Measurements from ENCODE around the gene COL18A1.

COL18A1 gene

DNA sequence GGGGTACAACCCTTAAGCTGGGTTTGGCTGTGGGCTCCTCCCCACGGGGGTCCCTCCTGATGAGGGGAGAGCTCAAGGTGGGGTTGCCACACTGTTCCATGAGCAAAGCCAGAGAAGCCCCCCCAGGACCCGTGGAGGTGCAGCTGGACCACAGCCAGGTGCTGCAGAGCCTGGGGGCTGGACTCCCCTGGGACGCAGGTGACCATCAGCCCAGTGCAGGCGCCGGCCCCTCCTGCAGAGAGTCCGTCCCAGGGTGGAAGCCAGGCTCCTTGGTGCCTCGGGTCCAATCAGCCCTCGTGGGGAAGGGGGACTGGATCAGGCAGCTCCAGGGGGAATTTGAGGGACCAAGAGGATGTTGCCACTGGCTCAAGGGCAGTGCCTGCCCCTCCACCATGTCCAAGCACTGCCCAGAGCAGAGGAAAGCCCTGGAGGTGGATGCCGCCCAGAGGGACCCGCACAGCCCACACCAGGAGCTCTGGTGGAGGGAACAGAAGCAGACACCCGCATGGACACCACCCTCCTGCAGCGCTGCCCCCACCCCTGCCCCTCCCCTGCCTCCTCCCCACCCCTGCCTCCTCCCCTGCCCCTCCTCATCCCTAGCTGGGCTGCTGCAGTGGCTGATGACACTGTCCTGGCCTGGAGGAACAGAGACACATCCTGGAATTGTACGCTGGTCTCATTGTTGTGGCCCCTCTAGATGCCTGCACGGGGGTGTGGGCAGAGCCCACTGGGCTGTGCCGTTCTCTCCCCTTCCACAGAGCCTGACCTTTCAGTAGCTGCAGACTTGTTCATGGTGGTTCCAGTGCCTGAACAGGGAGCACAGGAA is 30.8 kb upstream of the COL18A1 start:
- TF ChIP-seq GATA1 (IDR thresholded peaks at IDR 0.05; ENCODE audit: low read depth, low read length), result no peak
- no peak for TF ChIP-seq POLR2A (IDR thresholded peaks at IDR 0.05; ENCODE audit: low read length)
- DNase-seq, result no peak

DNA sequence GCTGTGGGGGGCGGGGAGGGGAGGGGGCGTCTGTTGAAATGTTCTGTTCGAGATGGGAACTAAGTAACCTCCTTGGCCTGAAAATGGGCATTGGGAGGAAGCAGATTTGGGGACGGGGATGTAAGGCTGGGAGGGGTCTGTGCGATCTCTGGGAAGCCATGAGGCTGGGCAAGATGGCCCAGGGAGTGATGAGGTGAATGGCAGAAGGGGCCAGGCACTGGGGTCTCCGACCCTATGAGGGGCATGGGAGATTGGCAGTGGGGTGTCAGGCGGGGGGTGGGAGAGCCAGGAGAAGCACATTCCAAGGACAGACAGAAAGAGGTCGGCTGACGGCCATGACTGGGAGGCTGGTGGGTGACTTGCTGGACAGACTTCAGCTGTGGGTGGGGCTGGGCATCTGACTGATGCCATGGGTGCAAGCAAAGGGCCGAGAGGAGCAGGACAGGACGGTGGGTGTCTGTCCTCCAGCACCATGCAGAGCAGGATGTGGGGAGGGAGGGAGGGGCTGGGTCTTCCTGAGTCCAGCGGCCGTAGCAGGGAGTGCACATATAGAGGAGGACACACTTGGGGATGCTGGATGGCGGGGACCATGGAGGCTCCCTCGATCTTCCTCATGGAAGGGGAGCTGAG is 30.0 kb upstream of the COL18A1 start:
- TF ChIP-seq POLR2A (IDR thresholded peaks at IDR 0.05; ENCODE audit: low read length), result no peak
- no peak for TF ChIP-seq GATA1 (IDR thresholded peaks at IDR 0.05; ENCODE audit: low read depth, low read length)
- no peak for DNase-seq

DNA sequence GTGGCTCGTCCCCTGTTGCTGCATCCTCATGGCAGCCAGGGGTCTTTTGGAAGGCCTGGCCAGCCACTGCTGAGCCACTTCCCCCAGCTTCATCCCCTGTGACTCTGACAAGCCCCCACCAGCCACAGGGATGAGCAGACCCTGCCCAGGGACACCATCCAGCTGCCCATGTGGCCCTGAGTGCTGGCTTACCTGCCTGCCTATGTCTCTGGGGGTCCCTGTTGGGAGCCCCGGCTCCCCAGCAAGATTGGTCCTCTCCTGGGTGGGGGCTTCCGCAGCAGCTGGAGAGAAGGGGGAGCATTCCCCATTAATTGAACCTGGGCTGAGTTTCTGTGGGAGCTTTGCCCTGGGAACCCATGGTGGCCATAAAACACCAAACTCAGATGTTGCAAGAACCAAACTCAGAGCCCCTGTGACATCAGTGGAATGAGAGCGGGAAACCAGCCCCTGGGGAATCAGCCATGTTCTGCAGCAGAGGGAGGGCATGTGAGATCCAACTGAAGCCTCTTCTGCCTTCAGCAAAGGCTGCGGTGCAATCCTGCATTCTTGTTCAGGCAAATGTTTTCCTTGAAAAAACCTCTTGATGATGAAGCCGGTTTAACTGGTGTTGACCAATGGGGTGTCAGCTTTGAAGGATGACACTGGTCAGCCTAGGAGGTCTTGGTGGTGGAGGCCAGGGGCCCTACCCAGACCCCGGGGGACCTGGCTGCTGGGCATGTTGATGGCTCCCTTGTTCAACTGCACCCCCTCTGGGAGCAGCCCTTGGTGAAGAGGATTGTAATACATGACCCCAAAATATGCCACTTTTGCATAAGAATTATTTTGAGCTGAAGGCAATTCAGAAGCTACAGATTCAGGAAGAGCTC is 28.3 kb upstream of the COL18A1 start:
- no peak for DNase-seq
- TF ChIP-seq POLR2A (IDR thresholded peaks at IDR 0.05; ENCODE audit: low read length), result no peak
- TF ChIP-seq GATA1 (IDR thresholded peaks at IDR 0.05; ENCODE audit: low read depth, low read length), result no peak

DNA sequence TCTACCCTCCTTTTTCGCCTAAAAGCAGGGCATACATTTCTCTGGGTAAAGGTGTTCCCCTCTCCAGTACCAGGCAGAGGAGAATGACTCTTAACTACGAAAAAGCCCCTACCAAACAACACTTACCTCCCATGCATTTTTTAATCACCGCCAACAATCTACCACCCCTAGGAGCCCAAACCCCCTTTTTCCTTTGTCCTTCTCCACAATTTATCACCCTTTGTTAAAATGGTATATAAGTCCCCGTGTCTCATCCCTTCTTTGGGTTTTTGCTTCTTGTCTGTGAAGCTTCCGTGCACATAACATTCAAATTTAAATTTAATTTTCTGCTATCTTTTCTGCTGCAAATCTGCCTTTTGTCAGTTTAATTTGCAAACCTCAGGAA is 27.6 kb upstream of the COL18A1 start:
- DNase-seq, result no peak
- TF ChIP-seq POLR2A (IDR thresholded peaks at IDR 0.05; ENCODE audit: low read length) (no peak), GATA1 (IDR thresholded peaks at IDR 0.05; ENCODE audit: low read depth, low read length) (no peak)

DNA sequence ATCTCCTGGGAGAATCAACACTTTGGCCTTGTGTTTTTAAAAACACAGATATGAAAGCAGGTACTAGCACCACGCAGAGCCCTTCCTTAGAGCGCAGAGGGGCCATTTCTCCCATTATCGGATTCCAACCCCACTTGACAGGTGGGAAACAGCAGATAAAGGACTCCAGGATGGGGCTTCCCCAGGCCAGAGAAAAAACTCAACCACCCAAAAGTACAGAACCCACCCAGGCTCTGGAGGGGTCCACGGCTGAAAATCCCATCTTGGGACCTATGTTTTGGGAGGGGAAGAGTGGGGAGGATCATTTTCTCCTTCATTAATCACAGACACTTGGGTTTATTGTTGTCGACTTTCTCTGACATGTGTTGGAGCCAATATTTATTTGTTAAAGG is 27.1 kb upstream of the COL18A1 start:
- TF ChIP-seq GATA1 (IDR thresholded peaks at IDR 0.05; ENCODE audit: low read depth, low read length), result no peak
- no peak for TF ChIP-seq POLR2A (IDR thresholded peaks at IDR 0.05; ENCODE audit: low read length)
- no peak for DNase-seq

DNA sequence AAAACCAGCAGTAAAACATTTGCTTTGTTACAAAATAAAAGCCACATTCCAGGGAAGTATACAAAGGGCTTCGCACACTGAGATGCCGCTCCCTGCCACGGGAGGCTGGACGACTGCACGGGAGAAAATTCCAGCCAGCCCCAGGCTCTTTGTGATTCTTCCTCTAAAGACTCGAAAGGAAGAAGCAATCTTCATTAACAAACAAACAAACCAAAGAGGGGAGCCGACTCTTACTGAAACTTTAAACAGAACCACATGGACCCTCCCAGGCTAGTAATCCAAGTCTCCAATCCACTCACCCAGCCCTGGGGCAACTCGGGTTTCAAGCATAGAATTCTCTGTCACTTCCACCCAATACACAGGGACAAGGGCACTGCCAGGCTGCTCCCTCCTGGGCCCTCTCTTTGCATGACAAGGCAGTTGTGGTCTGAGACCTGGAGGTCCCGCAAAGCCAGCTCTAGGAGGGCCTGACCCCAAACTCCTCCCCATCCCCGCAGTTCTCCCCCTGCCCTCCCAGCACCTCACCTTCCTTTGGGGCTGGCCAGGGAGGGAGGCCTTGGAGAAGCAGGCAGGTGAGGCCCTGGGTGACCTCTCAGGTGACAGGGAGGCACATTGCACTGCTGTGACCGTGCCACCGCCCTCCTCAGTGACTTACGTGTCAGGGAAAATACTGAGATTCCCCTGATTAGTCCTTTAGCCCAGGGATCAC is 26.6 kb upstream of the COL18A1 start:
- TF ChIP-seq GATA1 (IDR thresholded peaks at IDR 0.05; ENCODE audit: low read depth, low read length) (no peak), POLR2A (IDR thresholded peaks at IDR 0.05; ENCODE audit: low read length) (no peak)
- DNase-seq, result no peak

DNA sequence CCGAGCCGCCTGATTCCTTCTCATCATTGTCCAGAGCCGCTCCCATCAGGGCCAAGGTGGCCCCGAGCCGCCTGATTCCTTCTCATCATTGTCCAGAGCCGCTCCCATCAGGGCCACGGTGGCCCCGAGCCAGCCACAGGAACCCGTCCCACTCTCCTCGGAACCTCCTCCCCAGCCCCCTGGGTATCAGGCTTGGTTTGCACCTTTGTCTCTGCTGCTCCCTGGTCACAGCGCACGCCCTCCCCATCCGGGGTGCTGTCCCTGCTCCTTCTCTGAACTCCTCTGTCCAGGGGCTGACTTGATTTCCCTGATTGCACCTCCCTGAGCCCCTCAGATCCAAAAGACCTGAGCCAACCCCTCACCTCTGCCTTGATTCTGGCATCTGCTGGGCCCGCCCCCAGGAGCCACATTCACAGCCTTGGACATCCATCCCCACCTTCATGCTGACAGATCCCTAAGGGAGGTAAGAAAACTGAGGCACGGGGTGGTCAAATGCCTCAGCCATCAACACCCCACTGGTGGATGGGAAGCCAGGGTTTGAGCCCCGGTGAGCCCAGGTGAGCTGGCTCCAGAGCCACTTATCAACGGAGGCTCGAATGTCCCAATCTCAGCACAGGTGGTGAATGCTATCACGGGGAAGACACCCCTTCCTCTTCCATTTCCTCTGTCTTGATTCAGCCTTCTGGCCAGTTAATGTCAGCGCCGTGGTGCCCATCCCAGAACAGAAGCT is 25.6 kb upstream of the COL18A1 start:
- TF ChIP-seq POLR2A (IDR thresholded peaks at IDR 0.05; ENCODE audit: low read length), result no peak
- no peak for TF ChIP-seq GATA1 (IDR thresholded peaks at IDR 0.05; ENCODE audit: low read depth, low read length)

DNA sequence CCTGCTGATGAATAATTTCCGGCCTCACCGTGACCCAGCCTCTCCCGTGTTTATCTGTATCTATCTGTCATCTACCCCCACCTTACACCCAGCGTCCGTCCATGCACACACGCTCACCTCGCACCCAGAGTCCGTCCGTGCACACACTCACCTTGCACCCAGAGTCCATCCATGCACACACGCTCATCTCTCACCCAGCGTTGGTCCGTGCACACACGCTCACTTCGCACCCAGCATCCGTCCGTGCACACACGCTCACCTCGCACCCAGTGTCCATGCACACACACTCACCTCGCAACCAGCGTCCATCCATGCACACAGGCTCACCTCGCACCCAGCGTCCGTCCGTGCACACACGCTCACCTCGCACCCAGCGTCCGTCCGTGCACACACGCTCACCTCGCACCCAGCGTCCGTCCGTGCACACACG is 25.0 kb upstream of the COL18A1 start:
- TF ChIP-seq GATA1 (IDR thresholded peaks at IDR 0.05; ENCODE audit: low read depth, low read length) (no peak), POLR2A (IDR thresholded peaks at IDR 0.05; ENCODE audit: low read length) (no peak)
- DNase-seq, result no peak

More for the DNA sequence above, 25.6 kb upstream of the COL18A1 start:
- DNase-seq, result no peak

DNA sequence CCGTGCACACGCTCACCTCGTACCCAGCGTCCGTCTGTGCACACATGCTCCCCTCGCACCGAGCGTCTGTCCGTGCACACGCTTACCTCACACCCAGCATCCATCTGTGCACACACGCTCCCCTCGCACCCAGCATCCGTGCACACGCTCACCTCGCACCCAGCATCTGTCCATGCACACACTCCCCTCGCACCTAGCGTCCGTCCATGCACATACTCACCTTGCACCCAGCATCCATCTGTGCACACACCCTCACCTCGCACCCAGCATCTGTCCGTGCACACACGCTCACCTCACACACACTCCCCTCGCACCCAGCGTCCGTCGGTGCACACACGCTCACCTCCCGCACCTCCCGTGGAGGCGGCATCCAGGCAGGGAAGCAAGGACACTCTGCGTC is 24.4 kb upstream of the COL18A1 start:
- no peak for DNase-seq
- TF ChIP-seq POLR2A (IDR thresholded peaks at IDR 0.05; ENCODE audit: low read length), result no peak
- no peak for TF ChIP-seq GATA1 (IDR thresholded peaks at IDR 0.05; ENCODE audit: low read depth, low read length)

DNA sequence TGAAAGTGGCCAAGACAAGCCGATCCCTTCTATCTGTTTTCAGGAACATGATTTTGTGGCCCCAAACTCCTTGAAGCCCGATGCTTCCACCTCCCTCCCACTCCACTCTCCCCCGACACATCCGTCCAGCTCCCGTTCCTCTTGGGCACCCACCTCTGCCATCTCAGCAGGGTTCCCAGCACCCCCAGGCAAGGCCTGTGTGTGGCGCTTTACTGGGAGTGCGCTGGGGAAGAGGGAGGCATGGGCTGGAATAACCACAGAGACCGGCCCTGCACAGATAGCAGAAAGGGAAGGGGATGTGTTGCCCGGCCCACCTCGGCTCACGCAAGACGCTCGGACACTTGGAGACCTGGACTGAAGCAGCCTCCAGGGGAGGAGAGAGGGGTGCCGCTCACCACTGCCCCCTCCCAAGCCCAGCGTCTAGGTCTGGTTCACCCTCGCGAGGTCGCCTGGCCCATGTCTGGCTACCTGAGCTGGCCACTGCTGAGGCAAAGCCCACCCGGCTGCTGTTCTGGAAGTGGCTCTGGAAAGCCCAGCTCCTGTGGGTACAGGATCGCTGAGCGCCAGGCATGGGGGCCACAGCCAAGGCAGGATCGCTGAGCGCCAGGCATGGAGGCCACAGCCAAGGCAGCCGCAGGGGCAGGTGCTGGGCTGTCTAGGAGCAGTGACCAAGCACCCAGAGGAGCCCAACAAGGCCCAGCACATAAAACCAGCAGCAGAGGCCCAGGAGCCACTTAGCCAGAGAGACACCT is 23.8 kb upstream of the COL18A1 start:
- TF ChIP-seq POLR2A (IDR thresholded peaks at IDR 0.05; ENCODE audit: low read length), result no peak
- TF ChIP-seq GATA1 (IDR thresholded peaks at IDR 0.05; ENCODE audit: low read depth, low read length), result no peak
- DNase-seq, result no peak

DNA sequence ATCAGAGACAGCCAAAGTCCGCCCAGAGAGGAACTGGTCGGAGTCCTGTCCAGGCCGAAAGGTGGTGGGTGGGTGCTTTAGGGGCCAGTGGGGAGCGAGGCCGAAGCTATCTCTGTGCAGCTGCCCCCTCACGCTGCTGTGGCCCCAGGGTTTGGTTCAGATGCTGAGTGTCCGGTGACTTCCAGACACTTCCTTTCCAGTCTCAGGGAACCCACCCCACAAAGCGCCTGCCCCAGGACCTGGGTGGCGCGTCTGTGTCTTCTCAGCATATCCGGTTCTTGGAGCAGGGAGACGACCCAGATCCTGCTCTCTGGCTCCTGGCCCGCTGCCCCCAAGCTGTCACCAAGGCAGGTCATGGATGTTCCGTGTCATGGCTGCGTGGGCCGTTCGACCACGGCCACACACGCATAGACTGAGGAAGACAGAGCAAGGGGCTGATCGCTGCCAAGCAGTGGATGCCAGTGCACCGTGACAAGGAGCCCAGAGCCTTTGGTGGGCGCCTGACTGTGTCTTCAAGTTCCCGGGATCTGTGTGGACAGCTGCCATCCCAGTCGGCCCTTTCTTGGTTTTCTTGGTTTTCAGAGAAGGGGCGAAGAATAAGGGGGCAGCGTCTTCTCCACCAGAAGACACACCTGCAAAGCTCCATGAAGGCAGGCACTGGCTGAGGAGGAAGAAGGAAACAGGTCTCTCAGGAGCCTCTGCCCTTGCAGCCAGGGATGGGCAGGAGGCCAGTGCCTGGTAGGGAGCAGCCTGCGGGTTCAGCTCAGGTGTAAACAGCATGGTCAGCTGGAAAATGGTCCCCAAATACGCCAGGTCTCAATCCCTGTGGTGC is 22.9 kb upstream of the COL18A1 start:
- no peak for DNase-seq
- TF ChIP-seq GATA1 (IDR thresholded peaks at IDR 0.05; ENCODE audit: low read depth, low read length), result no peak
- no peak for TF ChIP-seq POLR2A (IDR thresholded peaks at IDR 0.05; ENCODE audit: low read length)

DNA sequence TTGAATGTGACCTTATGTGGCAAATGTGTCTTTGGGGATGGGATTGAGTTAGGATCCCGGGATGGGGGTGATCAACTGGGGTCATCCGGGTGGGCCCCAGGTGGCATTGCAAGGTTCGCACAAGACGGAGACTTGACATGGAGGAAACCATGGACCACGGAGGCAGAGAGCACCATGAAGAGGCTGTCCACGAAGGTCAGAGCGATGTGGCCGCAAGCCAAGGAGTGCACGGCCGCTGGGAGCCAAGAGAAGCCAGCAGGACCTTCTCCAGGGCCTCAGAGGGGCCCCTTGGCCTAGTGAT is 22.3 kb upstream of the COL18A1 start:
- no peak for TF ChIP-seq GATA1 (IDR thresholded peaks at IDR 0.05; ENCODE audit: low read depth, low read length)
- no peak for TF ChIP-seq POLR2A (IDR thresholded peaks at IDR 0.05; ENCODE audit: low read length)

More for the DNA sequence above, 22.3 kb upstream of the COL18A1 start:
- DNase-seq, result no peak

All from erythroblast (primary cell).